GM12878 (cell line): ENCODE measurements around the gene NPAS1.

Experiments used
- ATF7 ChIP-seq: fragments of 450-650 bp; IDR thresholded peaks from 2 replicates; pipeline ENCODE4 v1.6.1; 2016; ENCODE audit warnings: low read depth, mild to moderate bottlenecking
- BRCA1 ChIP-seq: IDR thresholded peaks from 2 replicates; pipeline ENCODE4 v1.6.1; 2011; ENCODE audit warnings: low read depth, low read length, improper control_type of control experiment
- DPF2 ChIP-seq: fragments of 450-650 bp; IDR thresholded peaks from 2 replicates; pipeline ENCODE4 v1.6.1; 2017; ENCODE audit warnings: mild to moderate bottlenecking
- EZH2 ChIP-seq: IDR thresholded peaks from 2 replicates; pipeline ENCODE4 v1.6.1; 2012; ENCODE audit warnings: low read depth, mild to moderate bottlenecking, control low read depth, inconsistent platforms, low read length, borderline replicate concordance; ENCODE audit not compliant: control insufficient read depth
- POLR2A ChIP-seq: IDR thresholded peaks from 2 replicates; pipeline ENCODE4 v1.6.1; 2011; ENCODE audit warnings: low read depth, mild to moderate bottlenecking, low read length
- RUNX3 ChIP-seq: IDR thresholded peaks from 2 replicates; pipeline ENCODE4 v1.6.1; 2012; ENCODE audit warnings: low read length, inconsistent platforms
- TAF1 ChIP-seq: IDR thresholded peaks from 2 replicates; pipeline ENCODE4 v1.6.1; 2011; ENCODE audit warnings: mild to moderate bottlenecking, low read depth, low read length, borderline replicate concordance
- ZNF24 ChIP-seq: fragments of 450-650 bp; IDR thresholded peaks from 2 replicates; pipeline ENCODE4 v1.6.1; 2017; ENCODE audit warnings: antibody characterized with exemption, mild to moderate bottlenecking
- ZSCAN29 ChIP-seq: fragments of 450-650 bp; IDR thresholded peaks from 2 replicates; pipeline ENCODE4 v1.6.1; 2017; ENCODE audit warnings: mild to moderate bottlenecking, moderate library complexity
- TF ChIP-seq, protein P1 (sequence below), 3 experiments: IDR thresholded peaks in 2 of 3; conservative IDR thresholded peaks in 1 of 3; 2 replicates each; pipeline ENCODE4 v1.5.1; 2011; ENCODE audit warnings: low read depth in 3 of 3, low read length in 3 of 3, mild to moderate bottlenecking in 3 of 3, control low read depth in 2 of 3, moderate library complexity in 2 of 3, inconsistent platforms in 1 of 3, mixed read lengths in 1 of 3; ENCODE audit not compliant: control insufficient read depth in 2 of 3, insufficient read depth in 1 of 3; ENCODE audit errors: extremely low read depth in 1 of 3
- TF ChIP-seq, protein P2 (sequence below): fragments of 450-650 bp; IDR thresholded peaks from 2 replicates; pipeline ENCODE4 v1.6.1; 2014; ENCODE audit warnings: mild to moderate bottlenecking
- TF ChIP-seq, protein P3 (sequence below): fragments of 450-650 bp; IDR thresholded peaks from 2 replicates; pipeline ENCODE4 v1.6.1; 2016; ENCODE audit warnings: mild to moderate bottlenecking
- TF ChIP-seq, protein P4 (sequence below): fragments of 450-650 bp; IDR thresholded peaks from 2 replicates; pipeline ENCODE4 v1.6.1; 2018; ENCODE audit warnings: mild to moderate bottlenecking, low read depth, moderate library complexity; ENCODE audit not compliant: partially characterized antibody
- TF ChIP-seq, protein P5 (sequence below): IDR thresholded peaks from 2 replicates; pipeline ENCODE4 v1.6.1; 2012; ENCODE audit warnings: improper control_type of control experiment, low read depth, low read length; ENCODE audit not compliant: insufficient replicate concordance

DNA sequence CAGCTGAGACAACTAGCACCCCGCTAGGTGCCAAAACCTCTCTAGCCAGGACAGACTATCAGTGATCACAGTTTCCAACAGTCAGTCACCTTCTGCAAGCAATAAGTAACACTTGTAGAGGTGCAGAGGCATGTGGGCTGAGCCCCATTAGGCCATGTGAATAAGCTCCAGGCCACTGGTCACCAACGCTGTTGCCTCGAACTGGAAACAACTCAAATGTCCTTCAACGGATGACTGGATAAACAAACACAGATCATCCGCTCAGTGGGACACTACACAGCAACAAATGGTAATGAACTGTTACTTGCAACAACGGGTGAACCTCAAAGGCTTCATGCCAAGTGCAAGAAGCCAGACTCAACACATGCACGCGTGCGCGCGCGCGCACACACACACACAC lies 56.3 kb downstream of the NPAS1 start:
- TF ChIP-seq ATF7 = no peak
- no peak for TF ChIP-seq ZSCAN29
- TF ChIP-seq, protein P1, sequence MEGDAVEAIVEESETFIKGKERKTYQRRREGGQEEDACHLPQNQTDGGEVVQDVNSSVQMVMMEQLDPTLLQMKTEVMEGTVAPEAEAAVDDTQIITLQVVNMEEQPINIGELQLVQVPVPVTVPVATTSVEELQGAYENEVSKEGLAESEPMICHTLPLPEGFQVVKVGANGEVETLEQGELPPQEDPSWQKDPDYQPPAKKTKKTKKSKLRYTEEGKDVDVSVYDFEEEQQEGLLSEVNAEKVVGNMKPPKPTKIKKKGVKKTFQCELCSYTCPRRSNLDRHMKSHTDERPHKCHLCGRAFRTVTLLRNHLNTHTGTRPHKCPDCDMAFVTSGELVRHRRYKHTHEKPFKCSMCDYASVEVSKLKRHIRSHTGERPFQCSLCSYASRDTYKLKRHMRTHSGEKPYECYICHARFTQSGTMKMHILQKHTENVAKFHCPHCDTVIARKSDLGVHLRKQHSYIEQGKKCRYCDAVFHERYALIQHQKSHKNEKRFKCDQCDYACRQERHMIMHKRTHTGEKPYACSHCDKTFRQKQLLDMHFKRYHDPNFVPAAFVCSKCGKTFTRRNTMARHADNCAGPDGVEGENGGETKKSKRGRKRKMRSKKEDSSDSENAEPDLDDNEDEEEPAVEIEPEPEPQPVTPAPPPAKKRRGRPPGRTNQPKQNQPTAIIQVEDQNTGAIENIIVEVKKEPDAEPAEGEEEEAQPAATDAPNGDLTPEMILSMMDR (IDR thresholded peaks at IDR 0.05 in 2 of 3, conservative IDR thresholded peaks at IDR 0.05 in 1 of 3; ENCODE audit: control insufficient read depth in 2 of 3, extremely low read depth in 1 of 3, insufficient read depth in 1 of 3, low read depth in 3 of 3, low read length in 3 of 3) = no peak
- TF ChIP-seq ZNF24 = no peak
- TF ChIP-seq, protein P2, sequence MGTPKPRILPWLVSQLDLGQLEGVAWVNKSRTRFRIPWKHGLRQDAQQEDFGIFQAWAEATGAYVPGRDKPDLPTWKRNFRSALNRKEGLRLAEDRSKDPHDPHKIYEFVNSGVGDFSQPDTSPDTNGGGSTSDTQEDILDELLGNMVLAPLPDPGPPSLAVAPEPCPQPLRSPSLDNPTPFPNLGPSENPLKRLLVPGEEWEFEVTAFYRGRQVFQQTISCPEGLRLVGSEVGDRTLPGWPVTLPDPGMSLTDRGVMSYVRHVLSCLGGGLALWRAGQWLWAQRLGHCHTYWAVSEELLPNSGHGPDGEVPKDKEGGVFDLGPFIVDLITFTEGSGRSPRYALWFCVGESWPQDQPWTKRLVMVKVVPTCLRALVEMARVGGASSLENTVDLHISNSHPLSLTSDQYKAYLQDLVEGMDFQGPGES = no peak
- TF ChIP-seq TAF1 = no peak
- TF ChIP-seq, protein P3, sequence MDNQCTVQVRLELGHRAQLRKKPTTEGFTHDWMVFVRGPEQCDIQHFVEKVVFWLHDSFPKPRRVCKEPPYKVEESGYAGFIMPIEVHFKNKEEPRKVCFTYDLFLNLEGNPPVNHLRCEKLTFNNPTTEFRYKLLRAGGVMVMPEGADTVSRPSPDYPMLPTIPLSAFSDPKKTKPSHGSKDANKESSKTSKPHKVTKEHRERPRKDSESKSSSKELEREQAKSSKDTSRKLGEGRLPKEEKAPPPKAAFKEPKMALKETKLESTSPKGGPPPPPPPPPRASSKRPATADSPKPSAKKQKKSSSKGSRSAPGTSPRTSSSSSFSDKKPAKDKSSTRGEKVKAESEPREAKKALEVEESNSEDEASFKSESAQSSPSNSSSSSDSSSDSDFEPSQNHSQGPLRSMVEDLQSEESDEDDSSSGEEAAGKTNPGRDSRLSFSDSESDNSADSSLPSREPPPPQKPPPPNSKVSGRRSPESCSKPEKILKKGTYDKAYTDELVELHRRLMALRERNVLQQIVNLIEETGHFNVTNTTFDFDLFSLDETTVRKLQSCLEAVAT = no peak
- TF ChIP-seq, protein P4, sequence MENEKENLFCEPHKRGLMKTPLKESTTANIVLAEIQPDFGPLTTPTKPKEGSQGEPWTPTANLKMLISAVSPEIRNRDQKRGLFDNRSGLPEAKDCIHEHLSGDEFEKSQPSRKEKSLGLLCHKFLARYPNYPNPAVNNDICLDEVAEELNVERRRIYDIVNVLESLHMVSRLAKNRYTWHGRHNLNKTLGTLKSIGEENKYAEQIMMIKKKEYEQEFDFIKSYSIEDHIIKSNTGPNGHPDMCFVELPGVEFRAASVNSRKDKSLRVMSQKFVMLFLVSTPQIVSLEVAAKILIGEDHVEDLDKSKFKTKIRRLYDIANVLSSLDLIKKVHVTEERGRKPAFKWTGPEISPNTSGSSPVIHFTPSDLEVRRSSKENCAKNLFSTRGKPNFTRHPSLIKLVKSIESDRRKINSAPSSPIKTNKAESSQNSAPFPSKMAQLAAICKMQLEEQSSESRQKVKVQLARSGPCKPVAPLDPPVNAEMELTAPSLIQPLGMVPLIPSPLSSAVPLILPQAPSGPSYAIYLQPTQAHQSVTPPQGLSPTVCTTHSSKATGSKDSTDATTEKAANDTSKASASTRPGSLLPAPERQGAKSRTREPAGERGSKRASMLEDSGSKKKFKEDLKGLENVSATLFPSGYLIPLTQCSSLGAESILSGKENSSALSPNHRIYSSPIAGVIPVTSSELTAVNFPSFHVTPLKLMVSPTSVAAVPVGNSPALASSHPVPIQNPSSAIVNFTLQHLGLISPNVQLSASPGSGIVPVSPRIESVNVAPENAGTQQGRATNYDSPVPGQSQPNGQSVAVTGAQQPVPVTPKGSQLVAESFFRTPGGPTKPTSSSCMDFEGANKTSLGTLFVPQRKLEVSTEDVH = no peak
- TF ChIP-seq DPF2 = no peak
- TF ChIP-seq EZH2 = no peak
- no peak for TF ChIP-seq POLR2A
- TF ChIP-seq, protein P5, sequence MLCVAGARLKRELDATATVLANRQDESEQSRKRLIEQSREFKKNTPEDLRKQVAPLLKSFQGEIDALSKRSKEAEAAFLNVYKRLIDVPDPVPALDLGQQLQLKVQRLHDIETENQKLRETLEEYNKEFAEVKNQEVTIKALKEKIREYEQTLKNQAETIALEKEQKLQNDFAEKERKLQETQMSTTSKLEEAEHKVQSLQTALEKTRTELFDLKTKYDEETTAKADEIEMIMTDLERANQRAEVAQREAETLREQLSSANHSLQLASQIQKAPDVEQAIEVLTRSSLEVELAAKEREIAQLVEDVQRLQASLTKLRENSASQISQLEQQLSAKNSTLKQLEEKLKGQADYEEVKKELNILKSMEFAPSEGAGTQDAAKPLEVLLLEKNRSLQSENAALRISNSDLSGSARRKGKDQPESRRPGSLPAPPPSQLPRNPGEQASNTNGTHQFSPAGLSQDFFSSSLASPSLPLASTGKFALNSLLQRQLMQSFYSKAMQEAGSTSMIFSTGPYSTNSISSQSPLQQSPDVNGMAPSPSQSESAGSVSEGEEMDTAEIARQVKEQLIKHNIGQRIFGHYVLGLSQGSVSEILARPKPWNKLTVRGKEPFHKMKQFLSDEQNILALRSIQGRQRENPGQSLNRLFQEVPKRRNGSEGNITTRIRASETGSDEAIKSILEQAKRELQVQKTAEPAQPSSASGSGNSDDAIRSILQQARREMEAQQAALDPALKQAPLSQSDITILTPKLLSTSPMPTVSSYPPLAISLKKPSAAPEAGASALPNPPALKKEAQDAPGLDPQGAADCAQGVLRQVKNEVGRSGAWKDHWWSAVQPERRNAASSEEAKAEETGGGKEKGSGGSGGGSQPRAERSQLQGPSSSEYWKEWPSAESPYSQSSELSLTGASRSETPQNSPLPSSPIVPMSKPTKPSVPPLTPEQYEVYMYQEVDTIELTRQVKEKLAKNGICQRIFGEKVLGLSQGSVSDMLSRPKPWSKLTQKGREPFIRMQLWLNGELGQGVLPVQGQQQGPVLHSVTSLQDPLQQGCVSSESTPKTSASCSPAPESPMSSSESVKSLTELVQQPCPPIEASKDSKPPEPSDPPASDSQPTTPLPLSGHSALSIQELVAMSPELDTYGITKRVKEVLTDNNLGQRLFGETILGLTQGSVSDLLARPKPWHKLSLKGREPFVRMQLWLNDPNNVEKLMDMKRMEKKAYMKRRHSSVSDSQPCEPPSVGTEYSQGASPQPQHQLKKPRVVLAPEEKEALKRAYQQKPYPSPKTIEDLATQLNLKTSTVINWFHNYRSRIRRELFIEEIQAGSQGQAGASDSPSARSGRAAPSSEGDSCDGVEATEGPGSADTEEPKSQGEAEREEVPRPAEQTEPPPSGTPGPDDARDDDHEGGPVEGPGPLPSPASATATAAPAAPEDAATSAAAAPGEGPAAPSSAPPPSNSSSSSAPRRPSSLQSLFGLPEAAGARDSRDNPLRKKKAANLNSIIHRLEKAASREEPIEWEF = no peak
- TF ChIP-seq RUNX3 = no peak
- no peak for TF ChIP-seq BRCA1
